GM23338 (cell line): ENCODE data around the gene AUH. TPM values are rescaled to one million over a fixed set of nuclear protein-coding genes. Genes with fewer than 3 reads are reported as not detected.

Experiments
- ATAC-seq: fragments of 200-7000 bp; cut with Tn5 transposase; 3 replicates; pipeline ENCODE4 v1.9.1; 2020
- DNase-seq: peaks from one replicate; pipeline ENCODE4 v3.0.0-alpha.2; 2015; ENCODE audit warnings: low spot score
- H2AFZ ChIP-seq: fragments of 200-600 bp; sonication (generic); 2 replicates; pipeline ENCODE4 v1.8.0; 2016; ENCODE audit warnings: antibody characterized with exemption, mild to moderate bottlenecking, moderate library complexity
- H3F3A ChIP-seq: fragments of 200-600 bp; sonication (generic); replicated peaks from 2 replicates; pipeline ENCODE4 v1.8.0; 2017; ENCODE audit warnings: antibody characterized with exemption, mixed run types, low read depth
- H3K27ac ChIP-seq: fragments of 200-600 bp; sonication (generic); 2 replicates; pipeline ENCODE4 v1.6.1; 2016; ENCODE audit warnings: low read depth
- H3K27me3 ChIP-seq: fragments of 200-600 bp; sonication (generic); 2 replicates; pipeline ENCODE4 v1.8.0; 2016; ENCODE audit warnings: mild to moderate bottlenecking, mixed run types, moderate library complexity; ENCODE audit not compliant: insufficient read depth
- H3K36me3 ChIP-seq: fragments of 200-600 bp; sonication (generic); 2 replicates; pipeline ENCODE4 v1.8.0; 2016; ENCODE audit warnings: mild to moderate bottlenecking; ENCODE audit not compliant: insufficient read depth
- H3K4me1 ChIP-seq: fragments of 200-600 bp; sonication (generic); 2 replicates; pipeline ENCODE4 v1.8.0; 2016; ENCODE audit warnings: mild to moderate bottlenecking, moderate library complexity; ENCODE audit not compliant: insufficient read depth
- H3K4me2 ChIP-seq: fragments of 200-600 bp; sonication (generic); 2 replicates; pipeline ENCODE4 v1.7.1; 2017; ENCODE audit warnings: mixed run types
- H3K4me3 ChIP-seq: fragments of 200-600 bp; sonication (generic); 2 replicates; pipeline ENCODE4 v1.6.1; 2016; ENCODE audit warnings: mixed run types
- H3K79me2 ChIP-seq: fragments of 200-600 bp; sonication (generic); replicated peaks from 2 replicates; pipeline ENCODE4 v1.8.0; 2017; ENCODE audit warnings: mild to moderate bottlenecking; ENCODE audit not compliant: insufficient read depth
- H3K9me2 ChIP-seq: fragments of 200-600 bp; sonication (generic); 2 replicates; pipeline ENCODE4 v1.8.0; 2017; ENCODE audit not compliant: insufficient read depth
- H4K20me1 ChIP-seq: fragments of 200-600 bp; sonication (generic); replicated peaks from 2 replicates; pipeline ENCODE4 v1.8.0; 2017; ENCODE audit warnings: mild to moderate bottlenecking; ENCODE audit not compliant: insufficient read depth
- H3K27ac Mint-ChIP-seq: 2 replicates; pipeline ENCODE4 v1.8.0; 2020; ENCODE audit warnings: inconsistent platforms, mild to moderate bottlenecking, moderate library complexity, mixed read lengths
- H3K27me3 Mint-ChIP-seq: 3 replicates; pipeline ENCODE4 v1.8.0; 2022; ENCODE audit warnings: low read depth, mild to moderate bottlenecking, moderate library complexity, mixed read lengths, inconsistent platforms; ENCODE audit not compliant: insufficient read depth, poor library complexity
- H3K36me3 Mint-ChIP-seq: 3 replicates; pipeline ENCODE4 v1.8.0; 2021; ENCODE audit warnings: low read depth, mild to moderate bottlenecking, inconsistent platforms, moderate library complexity, mixed read lengths
- H3K4me1 Mint-ChIP-seq: 3 replicates; pipeline ENCODE4 v1.8.0; 2020; ENCODE audit warnings: mild to moderate bottlenecking, inconsistent platforms, mixed read lengths
- H3K4me3 Mint-ChIP-seq: 3 replicates; pipeline ENCODE4 v1.8.0; 2021; ENCODE audit warnings: moderate library complexity, mild to moderate bottlenecking, inconsistent platforms, mixed read lengths
- H3K9me3 Mint-ChIP-seq: 3 replicates; pipeline ENCODE4 v1.8.0; 2020; ENCODE audit warnings: moderate library complexity, mild to moderate bottlenecking, inconsistent platforms, mixed read lengths
- CTCF ChIP-seq, 2 experiments: fragments of 200-600 bp in 1 of 2; sonication (generic) in 1 of 2; conservative IDR thresholded peaks; 2 replicates each; pipeline versions ENCODE4 v1.5.1 to v1.6.1; 2016 to 2017; ENCODE audit warnings: antibody characterized with exemption in 2 of 2, low read depth in 2 of 2, mild to moderate bottlenecking in 2 of 2, moderate library complexity in 1 of 2
- EZH2 ChIP-seq: fragments of 200-600 bp; sonication (generic); IDR thresholded peaks from one replicate; pipeline ENCODE4 v1.8.0; 2017; ENCODE audit warnings: antibody characterized with exemption, mild to moderate bottlenecking, low read depth; ENCODE audit not compliant: unreplicated experiment
- EZH2phosphoT487 ChIP-seq: fragments of 200-600 bp; sonication (generic); IDR thresholded peaks from one replicate; pipeline ENCODE4 v1.8.1; 2018; ENCODE audit warnings: antibody characterized with exemption; ENCODE audit not compliant: unreplicated experiment
- NANOG ChIP-seq: IDR thresholded peaks from 2 replicates; pipeline ENCODE4 v1.6.1; 2016; ENCODE audit warnings: antibody characterized with exemption, borderline replicate concordance
- POLR2AphosphoS5 ChIP-seq: IDR thresholded peaks from 2 replicates; pipeline ENCODE4 v1.6.1; 2016; ENCODE audit warnings: antibody characterized with exemption, low read depth
- REST ChIP-seq: IDR thresholded peaks from one replicate; pipeline ENCODE4 v1.6.1; 2018; ENCODE audit warnings: antibody characterized with exemption; ENCODE audit not compliant: unreplicated experiment
- ZNF114 ChIP-seq: fragments of 250-450 bp; sonication (Bioruptor Pico); IDR thresholded peaks from 2 replicates; pipeline ENCODE4 v1.5.0; 2020; ENCODE audit warnings: mild to moderate bottlenecking, moderate library complexity
- polyA plus RNA-seq: library from polyadenylated mRNA; unstranded; fragments of >200 nt; fragmentation: Nextera tagmentation; extraction: Ambion mirVana; gene quantifications from 2 replicates; pipeline ENCODE4 v1.2.1, GENCODE V29; 2016
- total RNA-seq: library from RNA; depleted of rRNA; stranded (reverse); fragments of >200 nt; shearing (Covaris generic); gene quantifications from 2 replicates; pipeline ENCODE4 v1.2.3, GENCODE V29; 2014
- TF ChIP-seq, protein P1 (sequence below): fragments of 250-450 bp; sonication (Bioruptor Pico); IDR thresholded peaks from 2 replicates; pipeline ENCODE4 v1.5.0; 2020; ENCODE audit warnings: mild to moderate bottlenecking, moderate library complexity

Gene AUH
- total and polyA plus RNA-seq, 2 experiments from 2014 or later = 28.8 to 34.2 TPM

GRCh38 chr9:91328186-91328585 lies 33.5 kb downstream of the AUH start:
- no peaks in the 10 kb centered on the region for H3F3A ChIP-seq
- H3K4me3 Mint-ChIP-seq = no peak overlapping the region
- no peaks in the 10 kb centered on the region; the same call in 1 of the 2 replicates for H3K36me3 ChIP-seq
- H3K27me3 Mint-ChIP-seq = peaks cover 3% of the 10 kb centered on the region
- no peaks in the 10 kb centered on the region for H3K4me1 Mint-ChIP-seq
- no peak overlapping the region for H3K27ac Mint-ChIP-seq
- peaks cover 39% of the 10 kb centered on the region for H3K79me2 ChIP-seq
- ATAC-seq = no peak
- peaks cover 32% of the 10 kb centered on the region for H3K9me3 Mint-ChIP-seq
- H2AFZ ChIP-seq = no peak overlapping the region
- no peak overlapping the region for H3K4me2 ChIP-seq
- H3K9me2 ChIP-seq = no peaks in the 10 kb centered on the region
- TF ChIP-seq, protein P1, sequence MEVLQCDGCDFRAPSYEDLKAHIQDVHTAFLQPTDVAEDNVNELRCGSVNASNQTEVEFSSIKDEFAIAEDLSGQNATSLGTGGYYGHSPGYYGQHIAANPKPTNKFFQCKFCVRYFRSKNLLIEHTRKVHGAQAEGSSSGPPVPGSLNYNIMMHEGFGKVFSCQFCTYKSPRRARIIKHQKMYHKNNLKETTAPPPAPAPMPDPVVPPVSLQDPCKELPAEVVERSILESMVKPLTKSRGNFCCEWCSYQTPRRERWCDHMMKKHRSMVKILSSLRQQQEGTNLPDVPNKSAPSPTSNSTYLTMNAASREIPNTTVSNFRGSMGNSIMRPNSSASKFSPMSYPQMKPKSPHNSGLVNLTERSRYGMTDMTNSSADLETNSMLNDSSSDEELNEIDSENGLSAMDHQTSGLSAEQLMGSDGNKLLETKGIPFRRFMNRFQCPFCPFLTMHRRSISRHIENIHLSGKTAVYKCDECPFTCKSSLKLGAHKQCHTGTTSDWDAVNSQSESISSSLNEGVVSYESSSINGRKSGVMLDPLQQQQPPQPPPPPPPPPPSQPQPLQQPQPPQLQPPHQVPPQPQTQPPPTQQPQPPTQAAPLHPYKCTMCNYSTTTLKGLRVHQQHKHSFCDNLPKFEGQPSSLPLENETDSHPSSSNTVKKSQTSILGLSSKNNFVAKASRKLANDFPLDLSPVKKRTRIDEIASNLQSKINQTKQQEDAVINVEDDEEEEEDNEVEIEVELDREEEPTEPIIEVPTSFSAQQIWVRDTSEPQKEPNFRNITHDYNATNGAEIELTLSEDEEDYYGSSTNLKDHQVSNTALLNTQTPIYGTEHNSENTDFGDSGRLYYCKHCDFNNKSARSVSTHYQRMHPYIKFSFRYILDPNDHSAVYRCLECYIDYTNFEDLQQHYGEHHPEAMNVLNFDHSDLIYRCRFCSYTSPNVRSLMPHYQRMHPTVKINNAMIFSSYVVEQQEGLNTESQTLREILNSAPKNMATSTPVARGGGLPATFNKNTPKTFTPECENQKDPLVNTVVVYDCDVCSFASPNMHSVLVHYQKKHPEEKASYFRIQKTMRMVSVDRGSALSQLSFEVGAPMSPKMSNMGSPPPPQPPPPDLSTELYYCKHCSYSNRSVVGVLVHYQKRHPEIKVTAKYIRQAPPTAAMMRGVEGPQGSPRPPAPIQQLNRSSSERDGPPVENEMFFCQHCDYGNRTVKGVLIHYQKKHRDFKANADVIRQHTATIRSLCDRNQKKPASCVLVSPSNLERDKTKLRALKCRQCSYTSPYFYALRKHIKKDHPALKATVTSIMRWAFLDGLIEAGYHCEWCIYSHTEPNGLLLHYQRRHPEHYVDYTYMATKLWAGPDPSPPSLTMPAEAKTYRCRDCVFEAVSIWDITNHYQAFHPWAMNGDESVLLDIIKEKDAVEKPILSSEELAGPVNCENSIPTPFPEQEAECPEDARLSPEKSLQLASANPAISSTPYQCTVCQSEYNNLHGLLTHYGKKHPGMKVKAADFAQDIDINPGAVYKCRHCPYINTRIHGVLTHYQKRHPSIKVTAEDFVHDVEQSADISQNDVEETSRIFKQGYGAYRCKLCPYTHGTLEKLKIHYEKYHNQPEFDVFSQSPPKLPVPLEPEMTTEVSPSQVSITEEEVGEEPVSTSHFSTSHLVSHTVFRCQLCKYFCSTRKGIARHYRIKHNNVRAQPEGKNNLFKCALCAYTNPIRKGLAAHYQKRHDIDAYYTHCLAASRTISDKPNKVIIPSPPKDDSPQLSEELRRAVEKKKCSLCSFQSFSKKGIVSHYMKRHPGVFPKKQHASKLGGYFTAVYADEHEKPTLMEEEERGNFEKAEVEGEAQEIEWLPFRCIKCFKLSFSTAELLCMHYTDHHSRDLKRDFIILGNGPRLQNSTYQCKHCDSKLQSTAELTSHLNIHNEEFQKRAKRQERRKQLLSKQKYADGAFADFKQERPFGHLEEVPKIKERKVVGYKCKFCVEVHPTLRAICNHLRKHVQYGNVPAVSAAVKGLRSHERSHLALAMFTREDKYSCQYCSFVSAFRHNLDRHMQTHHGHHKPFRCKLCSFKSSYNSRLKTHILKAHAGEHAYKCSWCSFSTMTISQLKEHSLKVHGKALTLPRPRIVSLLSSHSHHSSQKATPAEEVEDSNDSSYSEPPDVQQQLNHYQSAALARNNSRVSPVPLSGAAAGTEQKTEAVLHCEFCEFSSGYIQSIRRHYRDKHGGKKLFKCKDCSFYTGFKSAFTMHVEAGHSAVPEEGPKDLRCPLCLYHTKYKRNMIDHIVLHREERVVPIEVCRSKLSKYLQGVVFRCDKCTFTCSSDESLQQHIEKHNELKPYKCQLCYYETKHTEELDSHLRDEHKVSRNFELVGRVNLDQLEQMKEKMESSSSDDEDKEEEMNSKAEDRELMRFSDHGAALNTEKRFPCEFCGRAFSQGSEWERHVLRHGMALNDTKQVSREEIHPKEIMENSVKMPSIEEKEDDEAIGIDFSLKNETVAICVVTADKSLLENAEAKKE (CRISPR knock-in tag) = no peak
- TF ChIP-seq EZH2 = no peak
- no peak for TF ChIP-seq REST
- no peak for TF ChIP-seq NANOG
- TF ChIP-seq EZH2phosphoT487 = no peak
- TF ChIP-seq ZNF114 (CRISPR knock-in tag) = no peak
- TF ChIP-seq POLR2AphosphoS5 = no peak
- no peak for TF ChIP-seq CTCF (conservative IDR thresholded peaks at IDR 0.05; ENCODE audit: low read depth in 2 of 2)
- H3K36me3 Mint-ChIP-seq = peaks cover 66% of the 10 kb centered on the region
- H3K4me3 ChIP-seq = no peak overlapping the region
- H3K27me3 ChIP-seq = no peaks in the 10 kb centered on the region
- H3K4me1 ChIP-seq = no peaks in the 10 kb centered on the region
- DNase-seq = no peak
- no peak overlapping the region for H3K27ac ChIP-seq
- no peaks in the 10 kb centered on the region for H4K20me1 ChIP-seq
